Mucosa of descending colon (tissue), 3 donors: Measurements from ENCODE around the gene ANKZF1. TPM values are rescaled to one million over a fixed set of nuclear protein-coding genes. Genes with fewer than 3 reads are reported as not detected.
"Not testable (repeated sequence)": the region's sequence is repeated elsewhere in the genome, so short reads cannot be mapped to it uniquely, and the experiment has no call there.

ENCODE experiments used
- ATAC-seq: fragments of 200-7000 bp; cut with Tn5 transposase; one replicate; pipeline ENCODE4 v1.9.1; 2020; ENCODE audit warnings: mild to moderate bottlenecking, moderate library complexity
- DNase-seq, 3 donors: peaks; one replicate each; pipeline ENCODE4 v3.0.0-alpha.2; 2020
- H3K36me3 ChIP-seq: fragments of 200-600 bp; one replicate; pipeline ENCODE4 v1.8.0; 2021; ENCODE audit warnings: low read depth, mild to moderate bottlenecking
- H3K4me1 ChIP-seq: fragments of 200-600 bp; one replicate; pipeline ENCODE4 v1.8.0; 2021; ENCODE audit warnings: low read depth, mild to moderate bottlenecking
- H3K4me3 ChIP-seq: fragments of 200-600 bp; one replicate; pipeline ENCODE4 v1.8.0; 2021; ENCODE audit warnings: mild to moderate bottlenecking
- H3K9me3 ChIP-seq: fragments of 200-600 bp; one replicate; pipeline ENCODE4 v1.8.0; 2021; ENCODE audit warnings: mild to moderate bottlenecking
- intact Hi-C, 2 donors: fragments of 100-400 bp; cut with DNase I in 1 of 2; cut with micrococcal nuclease in 1 of 2; formaldehyde crosslinking; loops; one replicate each; pipeline versions ENCODE4 v1.11.0 to v1.11.1; 2022; cut with DNase I, micrococcal nuclease
- total RNA-seq, 3 donors: library from RNA; stranded (reverse); fragmentation: NEBNext Ultra II Directional in 2 of 3; extraction: Animal tissue kit (Norgen Biotek cat#: 25700) in 2 of 3; gene quantifications; one replicate each; pipeline versions ENCODE4 v1.2.1 to v1.2.4, GENCODE V29; 2021 to 2023
- TF ChIP-seq, protein P1 (sequence below): fragments of 200-600 bp; IDR thresholded peaks from one replicate; pipeline ENCODE4 v1.8.0; 2022; ENCODE audit warnings: antibody characterized with exemption, mild to moderate bottlenecking
- donor health status: DM: no; HTN: no; CAD: no; lungs with moderate emphysema.
- donor health status: DM: no; HTN: no; CAD: no.
- donor health status: DM: no; HTN: yes; CAD: no.

The ANKZF1 gene
- total RNA-seq, 3 donors from 2014 or later: 38.6 to 65.2 (median 47.1) TPM

- H3K36me3 ChIP-seq: no peaks in the 10 kb centered on the region
- H3K4me1 ChIP-seq: no peaks in the 10 kb centered on the region
- DNase-seq (no peak), ATAC-seq (no peak)
- H3K4me3 ChIP-seq: no peak overlapping the region
- H3K9me3 ChIP-seq: no peaks in the 10 kb centered on the region
- intact Hi-C loops: no loop called here
- TF ChIP-seq, protein P1, sequence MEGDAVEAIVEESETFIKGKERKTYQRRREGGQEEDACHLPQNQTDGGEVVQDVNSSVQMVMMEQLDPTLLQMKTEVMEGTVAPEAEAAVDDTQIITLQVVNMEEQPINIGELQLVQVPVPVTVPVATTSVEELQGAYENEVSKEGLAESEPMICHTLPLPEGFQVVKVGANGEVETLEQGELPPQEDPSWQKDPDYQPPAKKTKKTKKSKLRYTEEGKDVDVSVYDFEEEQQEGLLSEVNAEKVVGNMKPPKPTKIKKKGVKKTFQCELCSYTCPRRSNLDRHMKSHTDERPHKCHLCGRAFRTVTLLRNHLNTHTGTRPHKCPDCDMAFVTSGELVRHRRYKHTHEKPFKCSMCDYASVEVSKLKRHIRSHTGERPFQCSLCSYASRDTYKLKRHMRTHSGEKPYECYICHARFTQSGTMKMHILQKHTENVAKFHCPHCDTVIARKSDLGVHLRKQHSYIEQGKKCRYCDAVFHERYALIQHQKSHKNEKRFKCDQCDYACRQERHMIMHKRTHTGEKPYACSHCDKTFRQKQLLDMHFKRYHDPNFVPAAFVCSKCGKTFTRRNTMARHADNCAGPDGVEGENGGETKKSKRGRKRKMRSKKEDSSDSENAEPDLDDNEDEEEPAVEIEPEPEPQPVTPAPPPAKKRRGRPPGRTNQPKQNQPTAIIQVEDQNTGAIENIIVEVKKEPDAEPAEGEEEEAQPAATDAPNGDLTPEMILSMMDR: no peak
These were observed 30.0 kb upstream of the ANKZF1 start for GRCh38 chr2:219199470-219200211.

GRCh38 chr2:219200502-219201326 is 28.9 kb upstream of the ANKZF1 start:
- ATAC-seq, H3K9me3 ChIP-seq, intact Hi-C loops, H3K4me1 ChIP-seq, H3K36me3 ChIP-seq, DNase-seq, H3K4me3 ChIP-seq: not testable (repeated sequence)

GRCh38 chr2:219201331-219201730 is 28.3 kb upstream of the ANKZF1 start:
- intact Hi-C loops, H3K9me3 ChIP-seq, H3K4me1 ChIP-seq, ATAC-seq, H3K4me3 ChIP-seq, DNase-seq, H3K36me3 ChIP-seq: not testable (repeated sequence)

- Histone ChIP-seq H3K9me3 (no peaks in the 10 kb centered on the region), H3K36me3 (no peaks in the 10 kb centered on the region), H3K4me3 (no peak overlapping the region), H3K4me1 (peaks cover 14% of the 10 kb centered on the region)
- ATAC-seq (no peak), DNase-seq (no peak)
- intact Hi-C loops: no loop called here
- TF ChIP-seq, protein P1: no peak
These were observed 25.0 kb upstream of the ANKZF1 start for GRCh38 chr2:219204425-219205164.

DNA sequence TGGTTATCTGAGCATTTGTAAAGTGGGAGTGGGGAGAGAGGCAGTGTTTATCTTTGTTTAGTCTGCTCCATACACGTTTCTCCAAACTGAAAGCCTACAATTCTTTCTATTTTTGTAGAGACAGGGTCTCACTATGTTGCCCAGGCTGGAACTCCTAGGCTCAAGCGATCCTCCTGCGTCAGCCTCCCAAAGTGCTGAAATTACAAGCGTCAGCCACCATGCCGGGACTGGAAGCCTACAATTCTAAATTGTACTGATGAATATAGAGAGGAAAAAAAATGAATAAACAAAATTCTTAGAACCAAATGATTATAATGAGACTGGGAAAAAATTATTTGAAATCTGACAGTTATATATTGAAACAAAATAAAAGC is 24.5 kb upstream of the ANKZF1 start:
- TF ChIP-seq, protein P1: no peak
- H3K9me3 ChIP-seq: no peaks in the 10 kb centered on the region
- H3K4me3 ChIP-seq: no peak overlapping the region
- ATAC-seq (no peak), DNase-seq (no peak)
- H3K36me3 ChIP-seq: no peaks in the 10 kb centered on the region
- H3K4me1 ChIP-seq: peaks cover 14% of the 10 kb centered on the region
- intact Hi-C loops: no loop called here

GRCh38 chr2:219205981-219206327 is 23.7 kb upstream of the ANKZF1 start:
- ATAC-seq (no peak), DNase-seq (no peak)
- TF ChIP-seq, protein P1: no peak
- intact Hi-C loops: no loop called here
- no peaks in the 10 kb centered on the region for H3K36me3 ChIP-seq
- no peak overlapping the region for H3K4me3 ChIP-seq
- no peaks in the 10 kb centered on the region for H3K9me3 ChIP-seq
- peaks cover 14% of the 10 kb centered on the region for H3K4me1 ChIP-seq
